ENCODE data around the gene DGKD. TPM values are rescaled to one million over a fixed set of nuclear protein-coding genes. Genes with fewer than 3 reads are reported as not detected.

Gene DGKD
- total and polyA plus RNA-seq, 2 donors (not counting 1 experiment from before 2014, with no cell fraction given): 224 to 396 TPM

DNA sequence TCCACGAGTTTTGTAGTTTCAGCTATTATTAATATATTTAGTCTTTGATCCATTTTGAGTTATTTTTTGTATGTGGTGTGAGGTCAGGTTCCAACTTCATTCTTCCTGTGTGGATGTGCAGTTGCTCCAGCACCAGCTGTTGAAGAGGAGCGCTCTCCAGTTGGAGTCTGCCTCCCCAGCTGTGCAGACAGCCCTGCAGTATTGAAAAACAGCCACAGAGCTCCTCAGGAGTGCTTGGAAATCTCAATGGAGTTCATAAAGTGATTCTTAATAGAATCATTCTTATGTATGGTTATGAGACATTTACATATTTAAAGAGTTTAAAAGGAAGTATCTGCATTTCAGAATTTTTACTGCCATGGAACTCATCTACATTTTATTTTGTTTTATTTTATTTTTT lies 17.3 kb downstream of the DGKD start:
- H3K27ac ChIP-seq (ENCODE audit: low read length in 2 of 2): peak overlapping the region in 1 of 2 donors; percentile 11
- Mint-ChIP-seq H3K27me3 (no peaks in the 10 kb centered on the region), H3K4me1 (peaks cover 69% of the 10 kb centered on the region), H3K9me3 (ENCODE audit: insufficient read depth) (no peaks in the 10 kb centered on the region), H3K27ac (no peak overlapping the region), H3K4me3 (no peak overlapping the region)
- ATAC-seq (ENCODE audit: low read depth) (no peak), DNase-seq (no peak)
- 100% methylated on average over 1 of the region's 2 CpGs for WGBS (ENCODE audit: insufficient coverage)
- H3K27me3 ChIP-seq (replicated peaks in 1 of 4; ENCODE audit: control extremely low read depth in 1 of 4, control insufficient read depth in 3 of 4, insufficient read depth in 4 of 4, low read length in 3 of 4): no peaks in the 10 kb centered on the region
- POLR2A ChIA-PET: no interaction called here
- H3K9me3 ChIP-seq (ENCODE audit: control extremely low read depth in 1 of 3, control insufficient read depth in 2 of 3, insufficient read depth in 1 of 3, low read length in 2 of 3): no peaks in the 10 kb centered on the region
- no peak for TF ChIP-seq EZH2 (IDR thresholded peaks at IDR 0.05; ENCODE audit: borderline replicate concordance, insufficient read depth, low read depth, low read length, poor library complexity, severe bottlenecking)
- TF ChIP-seq, protein P1, sequence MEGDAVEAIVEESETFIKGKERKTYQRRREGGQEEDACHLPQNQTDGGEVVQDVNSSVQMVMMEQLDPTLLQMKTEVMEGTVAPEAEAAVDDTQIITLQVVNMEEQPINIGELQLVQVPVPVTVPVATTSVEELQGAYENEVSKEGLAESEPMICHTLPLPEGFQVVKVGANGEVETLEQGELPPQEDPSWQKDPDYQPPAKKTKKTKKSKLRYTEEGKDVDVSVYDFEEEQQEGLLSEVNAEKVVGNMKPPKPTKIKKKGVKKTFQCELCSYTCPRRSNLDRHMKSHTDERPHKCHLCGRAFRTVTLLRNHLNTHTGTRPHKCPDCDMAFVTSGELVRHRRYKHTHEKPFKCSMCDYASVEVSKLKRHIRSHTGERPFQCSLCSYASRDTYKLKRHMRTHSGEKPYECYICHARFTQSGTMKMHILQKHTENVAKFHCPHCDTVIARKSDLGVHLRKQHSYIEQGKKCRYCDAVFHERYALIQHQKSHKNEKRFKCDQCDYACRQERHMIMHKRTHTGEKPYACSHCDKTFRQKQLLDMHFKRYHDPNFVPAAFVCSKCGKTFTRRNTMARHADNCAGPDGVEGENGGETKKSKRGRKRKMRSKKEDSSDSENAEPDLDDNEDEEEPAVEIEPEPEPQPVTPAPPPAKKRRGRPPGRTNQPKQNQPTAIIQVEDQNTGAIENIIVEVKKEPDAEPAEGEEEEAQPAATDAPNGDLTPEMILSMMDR (IDR thresholded peaks at IDR 0.05): no peak
- no peak overlapping the region for H3K4me3 ChIP-seq (ENCODE audit: control extremely low read depth in 1 of 5, extremely low read depth in 1 of 5, insufficient read depth in 1 of 5, low read depth in 2 of 5, low read length in 4 of 5)
- no peak overlapping the region for H2AFZ ChIP-seq (ENCODE audit: insufficient read depth, low read depth, low read length, poor library complexity, severe bottlenecking)
- intact Hi-C loops (cut with micrococcal nuclease): loop anchor here (2.0 kb wide), 1 partner anchor 13 kb away; no protein-coding TSS in a partner anchor
- no peak overlapping the region for H3K4me2 ChIP-seq (replicated peaks; ENCODE audit: low read depth, low read length, poor library complexity, severe bottlenecking)
- peaks cover 100% of the 10 kb centered on the region for H3K79me2 ChIP-seq (ENCODE audit: control insufficient read depth, insufficient read depth, low read length)
- CTCF ChIA-PET: interaction anchor here (0.6 to 2.6 kb wide), 4 partner anchors 13 to 33 kb away, joined by 3 to 8 read pairs (median 4); no protein-coding TSS in a partner anchor
- H3K4me1 ChIP-seq (ENCODE audit: control insufficient read depth in 2 of 2, insufficient read depth in 2 of 2, low read length in 2 of 2): peaks cover 58 to 66% of the 10 kb centered on the region in 2 donors
- H3K36me3 ChIP-seq (replicated peaks in 1 of 2; ENCODE audit: control extremely low read depth in 1 of 2, control insufficient read depth in 1 of 2, extremely low read depth in 1 of 2, insufficient read depth in 2 of 2, low read length in 1 of 2): peaks cover 6 to 44% of the 10 kb centered on the region in 2 experiments
- peaks cover 70% of the 10 kb centered on the region for H4K20me1 ChIP-seq (ENCODE audit: control insufficient read depth, insufficient read depth, low read length, poor library complexity, severe bottlenecking)
- H3K9ac ChIP-seq (ENCODE audit: low read length): no peak overlapping the region

DNA sequence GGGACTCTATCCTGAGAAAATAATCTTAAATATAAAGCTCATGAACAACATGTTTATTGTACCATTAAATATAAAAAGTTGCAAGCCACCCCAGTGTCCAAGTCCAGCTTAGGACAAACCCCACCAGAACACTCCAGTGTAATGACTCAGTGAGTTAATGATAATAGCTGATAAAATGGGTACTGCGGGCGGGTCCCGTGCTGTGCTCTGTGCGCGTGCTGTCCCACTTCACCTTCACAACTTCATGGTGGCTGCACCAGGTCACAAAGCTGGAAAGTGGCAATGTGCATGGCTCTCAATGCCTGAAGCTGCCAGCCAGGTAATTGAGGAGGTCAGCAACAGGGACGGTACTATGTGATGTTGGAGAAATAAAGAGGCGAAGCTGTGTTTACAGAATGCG lies 18.6 kb downstream of the DGKD start:
- Histone ChIP-seq H3K36me3 (replicated peaks in 1 of 2; ENCODE audit: control extremely low read depth in 1 of 2, control insufficient read depth in 1 of 2, extremely low read depth in 1 of 2, insufficient read depth in 2 of 2, low read length in 1 of 2) (peaks cover 9 to 53% of the 10 kb centered on the region in 2 experiments), H2AFZ (ENCODE audit: insufficient read depth, low read depth, low read length, poor library complexity, severe bottlenecking) (no peak overlapping the region), H3K79me2 (ENCODE audit: control insufficient read depth, insufficient read depth, low read length) (peaks cover 100% of the 10 kb centered on the region), H4K20me1 (ENCODE audit: control insufficient read depth, insufficient read depth, low read length, poor library complexity, severe bottlenecking) (peaks cover 72% of the 10 kb centered on the region), H3K9ac (ENCODE audit: low read length) (no peak overlapping the region), H3K9me3 (ENCODE audit: control extremely low read depth in 1 of 3, control insufficient read depth in 2 of 3, insufficient read depth in 1 of 3, low read length in 2 of 3) (no peaks in the 10 kb centered on the region), H3K4me1 (ENCODE audit: control insufficient read depth in 2 of 2, insufficient read depth in 2 of 2, low read length in 2 of 2) (peaks cover 53 to 55% of the 10 kb centered on the region in 2 donors), H3K27ac (ENCODE audit: low read length in 2 of 2) (peak overlapping the region in 1 of 2 donors; percentile 11), H3K4me3 (ENCODE audit: control extremely low read depth in 1 of 5, extremely low read depth in 1 of 5, insufficient read depth in 1 of 5, low read depth in 2 of 5, low read length in 4 of 5) (no peak overlapping the region), H3K4me2 (replicated peaks; ENCODE audit: low read depth, low read length, poor library complexity, severe bottlenecking) (no peak overlapping the region), H3K27me3 (replicated peaks in 1 of 4; ENCODE audit: control extremely low read depth in 1 of 4, control insufficient read depth in 3 of 4, insufficient read depth in 4 of 4, low read length in 3 of 4) (no peaks in the 10 kb centered on the region)
- H3K9me3 Mint-ChIP-seq (ENCODE audit: insufficient read depth): no peaks in the 10 kb centered on the region
- intact Hi-C loops (cut with micrococcal nuclease): loop anchor here (2.0 kb wide), 1 partner anchor 14 kb away; no protein-coding TSS in a partner anchor
- H3K27me3 Mint-ChIP-seq: no peaks in the 10 kb centered on the region
- 88% methylated on average over 6 of the region's 8 CpGs for WGBS (ENCODE audit: insufficient coverage)
- H3K27ac Mint-ChIP-seq: peak overlapping the region; percentile 42
- no peak for ATAC-seq (ENCODE audit: low read depth)
- CTCF ChIA-PET: interaction anchor here (1.1 to 2.6 kb wide), 7 partner anchors 9 to 105 kb away, joined by 3 to 8 read pairs (median 4); no protein-coding TSS in a partner anchor
- POLR2A ChIA-PET: interaction anchor here (0.6 kb wide), 1 partner anchor 30 kb away, joined by 5 read pairs; no protein-coding TSS in a partner anchor
- no peak for DNase-seq
- no peak for TF ChIP-seq EZH2 (IDR thresholded peaks at IDR 0.05; ENCODE audit: borderline replicate concordance, insufficient read depth, low read depth, low read length, poor library complexity, severe bottlenecking)
- TF ChIP-seq, protein P1 (IDR thresholded peaks at IDR 0.05): no peak
- no peak overlapping the region for H3K4me3 Mint-ChIP-seq
- peaks cover 67% of the 10 kb centered on the region for H3K4me1 Mint-ChIP-seq
